Measurements from ENCODE around the gene SUN1. TPM values are rescaled to one million over a fixed set of nuclear protein-coding genes. Genes with fewer than 3 reads are reported as not detected.
A peak's percentile ranks its signal among the peaks of the same experiment; 100 is the strongest.

The SUN1 gene
- total and polyA plus RNA-seq, 10 of the 15 experiments (the other 5 are each of a cell fraction or from before 2014, with no cell fraction given): 27.8 to 107 (median 65.8) TPM

DNA sequence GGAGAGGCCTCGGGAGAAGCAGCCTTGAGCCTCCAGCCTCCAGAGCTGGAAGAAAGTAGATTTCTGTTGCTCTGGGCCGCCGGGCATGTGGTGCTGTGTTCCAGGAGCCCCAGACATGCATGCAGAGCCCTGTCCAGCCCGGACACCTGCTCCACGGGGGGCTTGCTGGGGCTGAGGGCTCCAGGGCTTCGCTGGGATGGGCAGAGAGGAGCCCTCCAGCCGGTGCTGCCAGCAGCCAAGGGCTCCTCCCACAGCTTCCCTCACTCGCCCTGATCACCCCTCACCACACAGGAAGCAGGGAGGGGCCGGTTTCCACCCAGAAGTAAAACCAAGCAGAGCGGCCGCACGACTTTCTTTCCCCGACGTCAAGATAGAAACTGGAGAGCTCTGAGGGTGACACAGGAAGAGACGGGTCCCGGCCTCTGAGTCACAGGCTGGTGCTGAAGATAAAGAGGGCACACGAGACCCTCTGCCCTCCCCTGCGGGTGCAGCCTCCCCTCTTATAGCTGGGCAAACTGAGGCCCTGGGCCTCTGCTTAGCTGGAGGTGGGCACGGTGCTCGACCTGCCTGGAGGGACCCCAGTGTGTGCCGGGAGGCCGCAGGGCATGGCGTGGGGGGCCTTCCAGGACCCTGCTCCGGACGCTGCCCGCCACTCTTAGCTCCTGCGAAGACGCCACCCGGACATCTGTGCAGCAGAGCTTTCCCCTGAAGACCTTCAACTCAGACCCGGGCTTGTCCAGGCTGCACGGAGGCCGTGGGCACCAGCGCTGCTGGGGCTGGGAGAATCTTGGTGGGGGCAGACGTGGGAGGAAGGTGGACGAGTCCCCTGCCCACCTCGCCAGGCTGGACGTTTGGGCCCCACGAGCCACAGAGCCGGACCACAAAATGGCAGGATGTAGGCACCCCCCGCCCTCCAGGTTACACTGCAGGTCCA, 91.1 kb downstream of the SUN1 start (continued):
- TF ChIP-seq CTCF (IDR thresholded peaks at IDR 0.05 in 2 of 3, conservative IDR thresholded peaks at IDR 0.05 in 1 of 3; ENCODE audit: control insufficient read depth in 2 of 3, extremely low read depth in 1 of 3, insufficient read depth in 1 of 3, low read depth in 3 of 3, low read length in 3 of 3) (no peak), SP1 (IDR thresholded peaks at IDR 0.05; ENCODE audit: low read depth, low read length) (peak; percentile 55), FOXK2 (IDR thresholded peaks at IDR 0.05) (no peak), CHD1 (IDR thresholded peaks at IDR 0.05; ENCODE audit: low read depth, low read length) (no peak), NR2C1 (IDR thresholded peaks at IDR 0.05) (0 out of 2 replicates have a peak, but pooled peaks have one; percentile 38), TCF12 (IDR thresholded peaks at IDR 0.05; ENCODE audit: low read depth, low read length) (peak; percentile 78), ETV6 (conservative IDR thresholded peaks at IDR 0.05 in 1 of 2, IDR thresholded peaks at IDR 0.05 in 1 of 2; ENCODE audit: borderline replicate concordance in 1 of 2, low read depth in 1 of 2) (peak in 1 of 2 experiments; percentile 98; a peak in 2 of 4 replicates), PML (IDR thresholded peaks at IDR 0.05; ENCODE audit: low read length) (no peak; the same call in 1 of the 2 replicates), TCF7 (IDR thresholded peaks at IDR 0.05; ENCODE audit: borderline replicate concordance) (no peak), IRF5 (IDR thresholded peaks at IDR 0.05; ENCODE audit: borderline replicate concordance) (no peak), STAT1 (conservative IDR thresholded peaks at IDR 0.05) (no peak; the same call in 1 of the 2 replicates), EGR1 (IDR thresholded peaks at IDR 0.05; ENCODE audit: borderline replicate concordance in 1 of 2, low read depth in 2 of 2, low read length in 2 of 2) (peak in 1 of 2 experiments; percentile 66; a peak in 1 of 3 replicates), SMARCA5 (IDR thresholded peaks at IDR 0.05) (peak; percentile 78), ZZZ3 (IDR thresholded peaks at IDR 0.05; ENCODE audit: control insufficient read depth, insufficient read length, low read depth) (no peak), MLLT1 (IDR thresholded peaks at IDR 0.05) (peak; percentile 79), CREB1 (IDR thresholded peaks at IDR 0.05; ENCODE audit: low read depth) (peak; percentile 73), BHLHE40 (IDR thresholded peaks at IDR 0.05; ENCODE audit: borderline replicate concordance in 1 of 2, low read depth in 2 of 2, low read length in 1 of 2) (peak; percentile 89 to 90), EP300 (IDR thresholded peaks at IDR 0.05; ENCODE audit: borderline replicate concordance in 1 of 2, control insufficient read depth in 1 of 2, low read depth in 2 of 2, low read length in 2 of 2) (peak; percentile 71 to 77; a peak in 3 of 4 replicates), WRNIP1 (IDR thresholded peaks at IDR 0.05; ENCODE audit: borderline replicate concordance, low read depth, low read length) (no peak), RAD21 (IDR thresholded peaks at IDR 0.05; ENCODE audit: insufficient read depth, low read depth, low read length) (0 out of 2 replicates have a peak, but pooled peaks have one; percentile 1), POU2F2 (IDR thresholded peaks at IDR 0.05; ENCODE audit: borderline replicate concordance, low read depth, low read length) (peak; percentile 70; the same call in 1 of the 3 replicates)
- TF ChIP-seq, protein P1, sequence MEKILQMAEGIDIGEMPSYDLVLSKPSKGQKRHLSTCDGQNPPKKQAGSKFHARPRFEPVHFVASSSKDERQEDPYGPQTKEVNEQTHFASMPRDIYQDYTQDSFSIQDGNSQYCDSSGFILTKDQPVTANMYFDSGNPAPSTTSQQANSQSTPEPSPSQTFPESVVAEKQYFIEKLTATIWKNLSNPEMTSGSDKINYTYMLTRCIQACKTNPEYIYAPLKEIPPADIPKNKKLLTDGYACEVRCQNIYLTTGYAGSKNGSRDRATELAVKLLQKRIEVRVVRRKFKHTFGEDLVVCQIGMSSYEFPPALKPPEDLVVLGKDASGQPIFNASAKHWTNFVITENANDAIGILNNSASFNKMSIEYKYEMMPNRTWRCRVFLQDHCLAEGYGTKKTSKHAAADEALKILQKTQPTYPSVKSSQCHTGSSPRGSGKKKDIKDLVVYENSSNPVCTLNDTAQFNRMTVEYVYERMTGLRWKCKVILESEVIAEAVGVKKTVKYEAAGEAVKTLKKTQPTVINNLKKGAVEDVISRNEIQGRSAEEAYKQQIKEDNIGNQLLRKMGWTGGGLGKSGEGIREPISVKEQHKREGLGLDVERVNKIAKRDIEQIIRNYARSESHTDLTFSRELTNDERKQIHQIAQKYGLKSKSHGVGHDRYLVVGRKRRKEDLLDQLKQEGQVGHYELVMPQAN (conservative IDR thresholded peaks at IDR 0.05): peak; percentile 69
